GM08714 (cell line): ENCODE data around the gene SDK1.

Source experiments
- H3K4me3 ChIP-seq: fragments of 200-500 bp; sonication (Bioruptor generic); 2 replicates; pipeline ENCODE4 v1.5.1; 2014; ENCODE audit warnings: mild to moderate bottlenecking, low read length, inconsistent platforms
- ZNF274 ChIP-seq: IDR thresholded peaks from 2 replicates; pipeline ENCODE4 v1.6.1; 2012; ENCODE audit warnings: mild to moderate bottlenecking, low read depth, low read length

SDK1 gene

DNA sequence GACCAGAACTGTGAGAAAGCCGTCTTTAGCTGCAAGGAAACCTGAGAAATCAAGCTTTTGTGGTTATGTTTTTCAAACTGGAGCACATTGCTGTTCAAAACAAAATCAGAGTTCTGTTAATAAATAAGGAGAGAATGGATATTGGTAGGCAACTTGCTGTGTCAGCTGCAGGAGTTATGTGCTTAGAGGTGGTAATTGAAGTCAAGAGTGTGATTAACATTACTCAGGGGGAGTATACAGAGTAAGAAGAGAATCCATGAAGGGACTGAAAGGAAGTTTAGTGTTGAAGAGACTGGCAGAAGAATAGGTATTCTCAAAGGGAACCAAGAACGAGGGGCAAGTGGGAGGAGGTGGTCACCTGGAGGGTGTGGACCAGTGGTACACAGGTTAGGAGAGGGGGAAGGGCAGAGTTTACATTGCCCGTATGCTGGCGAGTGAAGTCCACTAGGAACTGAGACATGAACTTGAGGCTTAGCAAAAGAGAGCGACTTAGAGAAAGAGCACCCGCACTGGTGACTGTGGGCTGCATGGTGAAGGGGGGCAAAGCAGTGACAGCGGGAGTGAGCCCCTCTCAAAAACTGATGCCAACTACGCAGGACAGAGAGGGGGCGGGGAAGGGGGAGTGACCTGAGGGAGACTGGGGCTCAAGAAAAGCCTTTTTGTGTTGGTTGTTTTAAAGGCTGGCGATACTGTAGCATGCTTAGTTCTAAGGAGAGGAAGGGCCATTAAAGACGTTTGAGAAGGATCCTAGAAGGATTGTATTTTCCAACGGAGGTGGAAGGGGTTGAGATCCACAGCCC, 80.0 kb downstream of the SDK1 start:
- no peak for TF ChIP-seq ZNF274

DNA sequence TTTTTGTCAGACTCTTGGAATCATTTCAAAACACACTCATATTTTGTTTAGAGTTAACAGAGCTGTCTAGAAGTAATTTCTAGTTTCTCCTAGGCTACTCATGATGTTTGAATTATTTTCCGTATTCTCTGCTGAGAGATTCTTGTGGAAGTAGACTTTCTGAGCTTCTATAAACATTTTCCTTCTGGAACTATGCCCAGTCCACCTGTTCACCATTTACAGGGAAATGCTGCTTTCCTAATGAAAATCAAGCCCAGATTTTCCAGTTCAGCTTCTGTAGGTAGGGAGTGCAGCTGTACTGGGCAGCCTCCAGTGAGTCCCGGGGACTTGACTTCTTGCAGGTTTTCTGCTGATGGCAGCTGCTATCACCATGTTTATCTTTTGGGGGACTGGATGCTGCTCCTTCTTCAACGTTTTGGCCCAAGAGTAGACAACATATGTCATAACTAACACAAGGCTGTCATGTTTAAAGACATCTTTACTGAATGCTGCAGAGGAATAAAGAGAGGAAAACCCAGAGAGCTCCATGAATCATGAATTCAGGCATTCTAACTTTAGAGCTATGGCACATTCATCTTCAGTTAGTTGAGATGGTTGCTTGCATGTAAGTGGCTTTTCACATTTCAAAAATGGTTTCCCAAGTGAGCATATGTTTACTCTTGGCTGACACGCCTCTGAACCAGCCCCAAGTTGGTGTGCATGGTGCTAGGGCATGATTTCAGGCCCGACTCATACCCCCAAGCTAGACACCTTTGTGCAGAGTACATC, 85.6 kb downstream of the SDK1 start:
- no peak overlapping the region for H3K4me3 ChIP-seq
- no peak for TF ChIP-seq ZNF274

More for the DNA sequence above, 80.0 kb downstream of the SDK1 start:
- no peak overlapping the region for H3K4me3 ChIP-seq

DNA sequence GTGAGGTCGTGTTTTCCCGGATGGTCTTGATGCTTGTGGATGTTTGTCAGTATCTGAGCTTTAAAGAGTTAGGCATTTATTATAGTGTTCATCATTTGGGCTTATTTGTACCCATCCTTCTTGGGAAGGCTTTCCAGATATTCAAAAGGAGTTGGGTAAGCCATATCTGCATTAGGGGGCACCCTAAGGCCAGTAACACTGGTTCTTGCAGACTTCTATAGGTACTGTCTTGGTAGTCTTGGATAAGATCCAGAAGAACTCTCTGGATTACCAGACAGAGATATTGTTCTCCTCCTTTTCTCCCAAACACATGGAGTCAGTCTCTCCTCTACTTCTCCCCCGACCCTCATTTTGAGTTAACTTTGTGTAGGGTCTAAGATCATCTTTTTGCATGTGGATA, 92.8 kb downstream of the SDK1 start:
- TF ChIP-seq ZNF274 = no peak
- no peak overlapping the region for H3K4me3 ChIP-seq

DNA sequence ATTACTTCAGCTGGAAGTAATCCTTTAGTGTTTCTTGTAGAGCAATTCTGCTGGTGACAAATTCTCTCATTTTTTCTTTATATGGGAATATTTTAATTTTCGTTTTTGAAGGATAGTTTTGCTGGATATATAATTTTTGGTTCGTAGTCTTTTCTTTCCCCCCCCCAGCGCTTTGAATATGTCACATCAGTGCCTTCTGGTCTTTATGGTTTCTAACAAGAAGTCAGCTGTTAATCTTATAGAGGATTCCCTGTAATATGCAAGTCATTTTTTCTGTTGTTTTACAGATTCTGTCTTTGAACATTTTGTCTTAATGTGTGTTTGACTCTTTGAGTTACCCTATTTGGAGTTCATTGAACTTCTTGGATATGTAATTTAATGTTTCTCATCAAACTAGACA, 96.3 kb downstream of the SDK1 start:
- no peak overlapping the region for H3K4me3 ChIP-seq
- no peak for TF ChIP-seq ZNF274

DNA sequence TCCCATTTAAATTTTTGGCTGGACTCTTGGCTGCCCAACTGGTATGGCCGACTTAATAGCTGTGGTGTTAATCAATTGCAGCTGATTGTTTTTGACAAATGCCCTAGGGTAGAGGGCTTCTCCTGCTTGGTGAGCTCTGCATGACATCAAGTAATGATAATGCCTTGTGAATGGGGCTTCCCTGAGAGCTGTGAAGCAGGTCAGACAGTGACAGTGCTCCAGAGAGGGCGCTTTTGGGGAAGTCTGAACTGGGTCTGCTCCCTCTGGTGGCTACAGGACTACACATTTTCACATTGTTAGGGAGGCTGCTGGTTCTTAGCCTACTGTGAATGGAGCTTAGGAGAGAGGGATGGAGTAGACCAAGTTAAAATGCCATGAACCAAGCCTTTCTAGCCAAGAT, 98.8 kb downstream of the SDK1 start:
- TF ChIP-seq ZNF274 = no peak
- H3K4me3 ChIP-seq = no peak overlapping the region

DNA sequence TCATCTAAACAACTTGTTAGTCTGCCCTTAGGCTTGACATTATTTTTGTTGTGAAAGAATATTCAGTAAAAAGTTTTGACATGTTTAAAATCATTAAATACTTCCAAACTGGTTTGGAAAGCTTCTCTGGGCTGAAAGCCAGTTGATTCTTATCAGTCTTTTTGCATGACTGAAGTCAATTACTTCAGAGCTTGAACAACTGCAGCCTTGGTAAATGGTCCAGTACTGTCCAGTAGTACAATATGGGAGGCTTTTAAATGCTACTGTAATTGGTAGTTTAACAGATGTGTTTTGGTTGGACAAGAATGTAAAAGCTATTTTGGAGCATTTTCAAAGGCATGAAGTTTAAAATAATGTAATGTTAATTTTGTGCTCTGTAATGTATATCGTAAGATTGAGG, 103.4 kb downstream of the SDK1 start:
- TF ChIP-seq ZNF274 = no peak
- no peak overlapping the region for H3K4me3 ChIP-seq

DNA sequence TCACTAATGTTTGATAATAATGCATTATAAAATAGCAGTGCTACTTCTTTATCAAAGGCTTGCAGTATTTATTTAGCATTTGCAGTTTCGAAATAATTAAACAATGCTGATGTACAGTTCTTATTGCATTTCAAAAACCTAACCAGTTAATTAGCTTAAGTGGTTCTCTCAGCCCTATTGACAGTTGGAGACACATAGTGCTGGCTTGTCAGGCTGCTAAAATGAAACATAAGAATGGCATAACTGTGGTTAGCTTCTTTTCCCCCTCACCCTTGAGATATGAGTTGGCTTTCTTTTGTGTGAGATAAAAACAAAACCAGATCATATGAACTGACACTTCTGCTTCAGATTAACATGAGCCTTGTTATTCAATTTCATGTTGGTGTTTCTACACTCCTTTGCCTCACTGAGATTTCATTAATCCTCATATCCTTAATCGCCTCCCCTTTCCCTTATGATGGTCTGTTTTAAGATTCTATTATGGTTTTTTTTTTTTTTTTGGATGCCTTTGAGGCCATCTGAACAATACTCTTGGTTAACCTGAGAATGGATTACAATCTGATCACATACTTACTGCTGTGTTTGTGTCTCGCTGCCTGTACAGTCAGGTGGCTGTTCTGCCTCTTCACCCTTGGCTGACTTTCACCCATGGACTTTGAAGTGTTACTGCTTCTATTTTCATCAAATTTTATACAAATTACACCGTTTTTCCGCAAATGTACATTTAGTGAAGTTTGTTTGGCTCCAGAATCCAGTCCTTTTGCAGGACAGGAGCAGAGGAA, 108.0 kb downstream of the SDK1 start:
- no peak for TF ChIP-seq ZNF274
- no peak overlapping the region for H3K4me3 ChIP-seq

DNA sequence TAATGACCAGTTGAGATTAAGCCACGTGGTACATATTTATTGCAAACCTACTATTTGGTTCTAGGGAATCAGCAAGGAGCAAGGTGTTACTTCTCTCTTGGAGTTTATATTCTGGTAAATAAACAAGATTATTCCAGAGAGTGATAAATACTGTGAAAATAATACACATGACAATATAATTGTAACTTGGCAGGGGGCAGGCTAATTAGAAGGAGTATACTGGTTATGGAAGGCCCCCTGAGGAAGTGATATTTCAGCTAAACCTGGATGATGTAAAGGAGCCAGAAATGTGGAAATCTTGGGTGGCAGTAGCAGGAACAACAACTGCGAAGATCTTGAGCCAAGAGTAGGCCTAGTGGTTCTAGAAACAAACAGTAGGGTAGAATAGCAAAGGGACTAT, 111.8 kb downstream of the SDK1 start:
- H3K4me3 ChIP-seq = no peak overlapping the region
- TF ChIP-seq ZNF274 = no peak

DNA sequence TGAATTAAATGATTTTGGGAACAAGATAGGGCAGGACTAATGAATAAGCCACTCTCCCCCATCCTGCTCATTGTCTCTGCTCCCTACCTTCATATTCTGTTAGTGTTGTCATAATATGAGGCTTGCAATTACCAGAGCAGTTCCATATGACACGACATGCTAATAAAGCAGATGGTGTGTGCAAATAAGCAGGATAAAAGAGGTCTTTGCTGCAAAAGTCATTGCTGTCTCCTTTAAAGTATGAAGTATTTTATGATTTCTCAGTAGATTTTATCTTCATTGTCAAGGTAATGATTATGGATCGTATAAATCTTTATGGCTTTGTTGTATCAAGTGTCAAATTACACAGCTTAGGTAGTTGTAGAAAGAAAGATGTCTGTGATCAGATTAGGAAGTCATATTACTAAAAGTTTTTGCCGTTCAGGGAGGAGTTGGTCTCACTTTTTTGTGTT, 114.8 kb downstream of the SDK1 start:
- no peak for TF ChIP-seq ZNF274
- no peak overlapping the region for H3K4me3 ChIP-seq

DNA sequence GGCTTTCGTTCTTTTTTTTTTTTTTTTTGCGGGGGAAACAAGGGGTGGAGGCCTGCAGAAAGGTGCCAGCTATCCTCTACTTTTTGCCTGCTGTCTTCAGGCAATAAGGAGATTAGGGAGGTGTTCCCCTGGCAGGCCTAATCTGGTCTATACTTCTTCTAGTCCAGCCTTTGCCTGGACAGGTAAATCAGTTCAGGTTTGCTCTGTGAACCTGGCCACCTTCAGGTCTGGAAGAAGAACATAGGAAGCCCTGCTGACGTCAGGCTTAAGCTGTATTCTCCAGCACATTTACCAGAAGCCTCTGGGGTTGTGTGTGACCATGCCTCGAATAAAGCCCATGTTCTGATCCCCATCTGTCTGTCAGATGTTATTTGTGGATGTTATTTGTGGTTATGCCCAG, 115.4 kb downstream of the SDK1 start:
- no peak for TF ChIP-seq ZNF274
- no peak overlapping the region for H3K4me3 ChIP-seq

DNA sequence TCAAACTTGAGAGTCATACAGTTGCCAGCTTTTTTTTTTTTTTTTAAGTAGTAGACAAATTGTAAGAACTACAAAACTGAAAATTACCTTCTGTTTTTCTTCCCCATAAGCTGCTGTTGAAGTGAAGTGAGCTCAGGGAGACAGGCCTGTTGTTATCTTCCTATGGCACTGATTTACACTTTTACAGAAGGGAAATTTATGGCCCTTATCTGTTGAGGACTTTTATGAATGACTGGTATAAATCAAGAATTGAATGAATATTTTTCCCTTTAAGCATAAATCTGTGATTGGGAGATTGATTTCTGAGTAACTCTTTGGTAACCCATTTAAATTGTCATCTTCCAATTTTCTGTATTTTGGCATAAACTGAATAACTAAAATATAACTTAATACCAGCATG, 124.0 kb downstream of the SDK1 start:
- no peak for TF ChIP-seq ZNF274
- H3K4me3 ChIP-seq = no peak overlapping the region

DNA sequence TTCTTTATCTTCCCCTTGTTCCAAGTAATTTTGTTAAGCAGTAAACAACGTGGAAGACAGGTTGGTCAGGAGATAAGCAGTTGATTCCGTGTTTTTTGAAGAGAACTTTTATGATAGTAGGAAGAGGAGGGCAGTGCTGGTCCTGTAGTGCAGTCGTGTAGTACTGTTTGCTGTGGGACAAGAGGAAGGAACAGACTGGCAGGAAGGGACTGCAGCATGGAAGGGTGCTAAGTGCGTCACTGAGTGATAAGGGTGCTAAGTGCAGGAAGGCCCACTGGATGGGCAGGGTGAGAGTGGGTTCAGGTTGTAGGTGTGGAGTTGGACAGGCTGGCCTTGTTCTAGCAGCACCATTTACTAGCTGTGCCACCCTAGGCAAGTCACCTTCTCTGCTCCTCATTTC, 125.0 kb downstream of the SDK1 start:
- no peak overlapping the region for H3K4me3 ChIP-seq
- TF ChIP-seq ZNF274 = no peak

DNA sequence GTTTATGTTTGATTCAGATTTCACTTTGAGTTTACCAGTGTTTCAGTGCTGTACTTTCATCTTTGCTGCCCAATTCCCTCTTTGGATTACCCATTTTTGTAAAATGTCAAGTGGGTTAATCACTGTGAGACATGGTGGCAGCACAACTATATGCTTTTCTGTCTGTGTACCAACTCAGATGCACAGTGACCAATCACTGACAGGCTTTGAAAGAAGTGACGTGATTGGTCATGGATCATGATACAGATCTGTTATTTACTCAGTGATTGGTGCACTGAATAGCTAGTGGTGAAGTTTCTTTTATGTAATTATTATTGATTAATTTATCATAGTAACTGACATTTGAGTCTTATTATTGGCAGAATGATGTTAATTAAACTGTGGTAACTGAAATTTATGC, 126.9 kb downstream of the SDK1 start:
- H3K4me3 ChIP-seq = no peak overlapping the region
- no peak for TF ChIP-seq ZNF274

DNA sequence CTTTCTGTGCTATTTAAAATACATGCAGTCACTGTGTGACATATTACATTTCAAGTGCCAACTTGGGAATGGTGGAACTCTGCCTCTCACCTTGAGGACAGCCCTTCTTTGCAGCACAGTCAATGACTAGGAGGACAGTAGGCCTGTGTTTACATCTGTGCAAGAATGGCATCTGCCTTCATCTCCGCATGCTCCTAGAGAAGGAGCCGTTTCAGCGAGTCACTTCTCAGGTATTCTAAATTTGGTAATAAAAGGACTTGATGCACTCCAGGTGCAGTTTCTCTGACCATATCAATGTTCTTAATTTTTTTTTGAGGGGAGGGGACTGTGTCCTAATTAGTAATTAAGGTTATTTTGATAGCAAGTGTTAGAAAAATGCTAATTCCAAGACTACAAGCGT, 128.9 kb downstream of the SDK1 start:
- no peak for TF ChIP-seq ZNF274
- no peak overlapping the region for H3K4me3 ChIP-seq
